GM18526 (cell line): Measurements from ENCODE around the gene CPNE5.

ENCODE experiments used
- POLR2A ChIP-seq: IDR thresholded peaks from 3 replicates; pipeline ENCODE4 v1.6.1; 2011; ENCODE audit not compliant: insufficient read length; ENCODE audit errors: extremely low read depth

CPNE5 gene

DNA sequence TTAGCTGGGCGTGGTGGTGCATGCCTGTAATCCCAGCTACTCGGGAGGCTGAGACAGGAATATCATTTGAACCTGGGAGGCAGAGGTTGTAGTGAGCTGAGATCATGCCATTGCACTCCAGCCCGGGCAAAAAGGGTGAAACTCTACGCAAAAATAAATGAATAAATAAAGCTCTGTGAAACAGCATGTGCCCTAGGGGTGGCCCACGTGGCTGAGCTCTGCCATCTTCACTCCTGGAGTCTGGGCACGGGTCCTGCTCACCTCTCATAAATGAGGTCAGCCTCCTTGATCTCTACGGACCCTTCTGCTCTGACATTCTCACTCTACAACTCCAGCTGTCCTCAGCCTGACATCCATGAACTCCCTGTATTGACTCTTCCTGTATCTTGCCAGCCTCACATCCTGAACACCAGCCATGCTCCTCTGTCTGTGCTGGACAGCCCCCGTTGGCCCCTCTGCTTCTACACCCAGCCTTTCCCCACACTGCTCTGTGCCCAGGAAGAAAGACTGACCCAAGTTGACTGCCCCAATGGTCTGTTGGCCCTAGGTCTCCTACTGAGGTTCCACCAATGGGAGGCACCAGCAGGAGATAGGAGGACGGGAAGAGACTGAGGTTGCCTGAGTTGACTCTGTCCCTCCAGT, 21.9 kb downstream of the CPNE5 start:
- no peak for TF ChIP-seq POLR2A

DNA sequence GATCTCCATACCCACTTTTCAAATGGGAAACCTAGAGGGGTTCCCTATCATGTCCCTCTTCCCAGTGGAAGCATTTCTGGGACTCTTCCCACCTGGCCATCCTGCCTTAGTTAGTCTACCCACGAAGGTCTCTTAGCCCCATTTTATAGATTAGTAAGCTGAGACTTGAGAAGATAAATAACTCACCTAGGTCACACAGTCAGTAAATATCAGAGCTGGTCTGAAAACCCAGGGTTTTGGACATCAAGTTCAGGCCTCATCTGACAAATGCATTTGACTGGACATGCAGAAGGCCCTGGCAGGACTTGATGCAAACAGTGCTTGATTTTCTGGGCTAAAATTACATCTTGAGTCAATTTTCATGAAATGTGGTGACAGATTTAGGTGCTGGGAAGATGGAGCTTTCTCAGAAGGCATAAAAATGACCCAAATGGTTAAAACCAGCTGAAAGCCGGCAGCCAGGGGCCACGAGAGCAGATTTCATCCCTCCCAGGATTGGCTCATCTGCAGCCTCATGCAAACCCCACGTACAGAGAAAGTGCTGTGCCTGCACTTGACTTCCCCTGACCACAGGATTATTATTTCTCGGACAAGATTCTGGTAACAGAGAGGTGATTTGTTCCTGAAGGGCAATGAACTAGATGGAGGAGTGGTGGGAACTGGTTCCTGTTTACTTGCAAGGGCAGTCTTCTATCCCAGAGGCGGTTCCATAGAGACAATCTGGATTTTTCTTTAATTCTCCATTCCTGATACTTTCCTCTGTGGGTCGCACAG, 23.1 kb downstream of the CPNE5 start:
- TF ChIP-seq POLR2A: no peak

DNA sequence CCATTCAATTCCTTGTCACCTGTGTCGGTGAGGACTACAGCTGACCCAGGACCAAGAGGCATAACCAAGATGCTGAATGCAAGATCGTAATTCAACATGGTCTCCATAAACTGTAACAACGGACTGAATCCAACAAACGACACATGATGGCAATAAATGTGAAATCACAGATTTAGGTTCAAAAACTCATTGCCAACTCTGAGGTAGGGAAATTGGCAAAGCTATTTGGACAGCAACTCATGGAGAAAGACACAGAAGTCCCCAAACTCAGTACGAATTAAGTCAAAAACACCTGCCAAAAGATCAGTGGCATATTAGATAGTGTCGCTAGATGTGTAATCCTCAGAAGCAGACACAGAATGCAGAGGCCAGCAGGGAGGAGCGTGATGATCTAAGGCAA, 25.0 kb downstream of the CPNE5 start:
- no peak for TF ChIP-seq POLR2A

DNA sequence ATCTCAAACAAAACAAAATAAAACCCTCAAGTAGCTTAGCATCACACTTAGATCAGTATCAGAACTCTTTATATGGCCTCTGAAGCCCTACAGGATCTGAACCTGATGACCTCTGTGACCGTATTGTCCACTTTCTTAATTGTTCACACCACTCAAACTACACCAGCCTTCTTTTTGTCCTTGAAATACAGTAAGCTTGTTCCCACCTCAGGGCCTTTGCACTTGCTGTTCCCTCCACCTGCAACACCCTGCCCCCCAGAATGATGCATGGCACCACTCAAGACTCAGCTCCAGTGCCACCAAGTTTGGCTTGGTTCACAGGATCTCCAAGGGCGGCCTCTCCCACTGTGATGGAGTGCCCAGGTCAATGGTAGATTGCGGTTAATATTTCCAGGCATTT, 25.7 kb downstream of the CPNE5 start:
- no peak for TF ChIP-seq POLR2A

DNA sequence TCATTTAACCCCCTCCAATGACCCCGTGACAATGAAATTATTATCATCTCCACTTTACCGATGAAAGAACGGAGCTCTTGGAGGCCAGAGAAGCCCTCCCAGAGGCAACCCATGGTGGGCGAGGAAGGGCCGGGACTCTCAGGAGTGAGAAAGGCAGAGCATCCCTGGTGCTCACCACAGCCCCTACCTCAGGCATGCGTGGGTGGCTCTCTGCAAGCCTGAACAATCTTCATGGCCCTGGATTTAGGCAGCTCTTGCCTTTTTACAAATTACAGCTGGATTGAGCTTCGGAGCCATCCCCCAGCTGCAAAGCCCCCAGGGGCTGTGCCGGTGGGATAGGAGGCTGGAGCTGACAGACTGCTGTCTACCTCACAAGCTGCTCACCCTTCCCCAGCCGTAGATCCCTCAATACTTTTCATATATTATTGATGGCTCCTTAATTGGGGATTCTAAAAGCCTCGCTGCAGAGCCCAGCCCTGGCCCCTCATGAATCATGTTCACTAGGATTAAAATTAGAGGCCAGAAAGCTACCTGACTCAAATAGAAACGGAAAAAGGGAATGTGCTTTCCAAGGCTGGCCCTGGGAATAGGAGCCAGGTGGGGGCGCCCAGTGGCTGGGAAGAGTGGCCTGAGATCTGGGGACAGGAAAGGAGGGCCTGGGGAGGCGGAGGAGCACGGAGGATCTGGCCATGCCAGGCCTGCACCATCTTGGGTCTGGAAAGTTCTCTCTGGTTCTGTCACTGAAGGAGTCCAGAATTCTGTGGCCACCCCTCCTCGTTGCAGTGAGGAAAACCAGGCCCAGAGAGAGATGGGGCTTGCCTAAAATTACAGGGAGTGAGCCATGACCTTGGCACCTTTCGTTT, 29.1 kb downstream of the CPNE5 start:
- TF ChIP-seq POLR2A: no peak

DNA sequence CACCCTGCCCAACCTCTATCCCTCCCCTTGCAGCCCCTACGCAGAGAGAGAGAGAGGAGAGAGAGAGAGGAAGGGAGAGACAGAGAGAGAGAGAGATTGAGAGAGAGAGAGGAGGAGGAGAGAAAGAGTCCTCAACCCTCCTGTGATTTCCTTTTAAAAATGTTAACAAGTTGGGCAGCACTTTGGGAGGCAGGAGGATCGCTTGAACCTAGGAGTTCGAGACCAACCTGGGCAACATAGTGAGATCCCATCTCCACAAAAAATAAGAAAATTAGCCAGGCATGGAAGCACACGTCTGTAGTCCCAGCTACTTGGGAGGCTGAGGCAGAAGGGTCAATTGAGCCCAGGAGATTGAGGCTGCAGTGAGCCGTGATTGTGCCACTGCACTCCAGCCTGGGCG, 30.1 kb downstream of the CPNE5 start:
- no peak for TF ChIP-seq POLR2A

DNA sequence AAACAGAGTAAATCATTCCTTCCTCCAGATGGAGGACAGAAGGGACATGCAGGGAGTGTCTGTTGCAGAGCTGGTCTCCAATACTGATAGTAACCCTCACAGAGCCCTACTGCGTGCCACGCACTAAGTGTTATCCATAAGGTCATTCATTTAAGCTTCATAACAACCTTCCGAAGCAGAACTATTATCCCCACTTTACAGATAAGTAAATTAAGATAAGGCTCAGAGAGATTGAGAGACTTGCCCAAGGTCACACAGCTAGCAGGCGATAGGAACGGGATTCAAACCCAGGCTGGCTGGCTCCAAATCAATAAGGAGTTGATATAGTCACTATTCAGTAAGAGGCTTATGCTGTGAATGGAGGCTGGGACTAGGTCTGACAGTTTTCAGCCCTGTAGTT, 30.6 kb downstream of the CPNE5 start:
- no peak for TF ChIP-seq POLR2A

DNA sequence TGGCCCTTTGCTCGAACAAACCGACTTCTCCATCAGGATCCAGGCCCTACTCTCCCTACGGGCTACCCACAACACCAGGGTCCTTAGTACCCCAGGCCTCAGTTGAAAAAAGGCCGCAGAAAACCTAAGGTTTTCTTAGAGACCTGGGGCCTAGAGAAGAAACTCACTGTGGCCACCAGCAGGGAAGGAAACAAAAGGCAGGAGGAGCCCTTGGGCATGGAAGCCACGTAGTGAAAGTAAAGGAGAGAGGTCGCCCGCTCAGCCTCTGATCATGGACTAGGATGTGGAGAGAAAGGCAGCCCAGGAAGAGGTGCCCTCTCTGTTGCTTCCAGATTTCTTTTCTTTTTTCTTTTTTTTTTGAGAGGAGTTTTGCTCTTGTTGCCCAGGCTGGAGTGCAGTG, 31.5 kb downstream of the CPNE5 start:
- no peak for TF ChIP-seq POLR2A

DNA sequence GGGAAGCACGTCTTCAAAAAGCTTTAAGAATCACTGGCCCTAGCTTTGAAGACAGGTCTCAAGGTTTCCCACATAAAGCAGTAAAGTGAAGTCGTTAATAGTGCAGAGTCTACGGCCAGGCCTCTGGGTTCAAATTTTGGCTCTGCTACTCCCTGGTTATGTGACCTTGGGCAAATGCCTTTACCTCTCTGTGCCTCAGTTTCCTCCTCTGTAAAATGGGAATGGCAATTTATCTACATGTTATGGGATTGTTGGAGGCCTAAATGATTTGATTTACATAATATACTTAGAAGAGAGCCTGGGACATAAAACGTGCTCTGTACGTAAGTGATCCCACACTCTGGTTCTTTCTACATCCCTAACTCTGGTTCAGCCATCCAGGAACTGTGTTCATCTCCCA, 32.1 kb downstream of the CPNE5 start:
- no peak for TF ChIP-seq POLR2A

DNA sequence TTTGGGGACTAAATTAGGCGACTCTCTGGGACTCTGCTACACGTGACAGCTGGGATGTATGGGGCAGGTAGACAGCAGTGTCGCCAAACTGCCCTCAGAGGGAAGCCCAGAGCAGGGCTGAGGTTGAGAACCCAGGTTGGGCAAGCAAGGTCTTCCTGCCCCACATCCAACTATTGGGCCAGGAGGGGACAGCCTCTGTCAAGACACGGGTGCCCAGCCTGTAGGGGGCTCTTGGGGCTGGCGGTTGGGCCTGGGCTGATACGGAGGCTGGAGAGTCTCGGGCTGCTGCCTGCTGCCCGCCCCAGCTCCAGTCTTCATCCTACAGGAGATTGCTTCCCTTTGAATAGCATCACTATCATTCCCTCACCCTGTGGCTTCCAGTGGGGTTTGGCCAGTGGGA, 33.3 kb downstream of the CPNE5 start:
- no peak for TF ChIP-seq POLR2A

DNA sequence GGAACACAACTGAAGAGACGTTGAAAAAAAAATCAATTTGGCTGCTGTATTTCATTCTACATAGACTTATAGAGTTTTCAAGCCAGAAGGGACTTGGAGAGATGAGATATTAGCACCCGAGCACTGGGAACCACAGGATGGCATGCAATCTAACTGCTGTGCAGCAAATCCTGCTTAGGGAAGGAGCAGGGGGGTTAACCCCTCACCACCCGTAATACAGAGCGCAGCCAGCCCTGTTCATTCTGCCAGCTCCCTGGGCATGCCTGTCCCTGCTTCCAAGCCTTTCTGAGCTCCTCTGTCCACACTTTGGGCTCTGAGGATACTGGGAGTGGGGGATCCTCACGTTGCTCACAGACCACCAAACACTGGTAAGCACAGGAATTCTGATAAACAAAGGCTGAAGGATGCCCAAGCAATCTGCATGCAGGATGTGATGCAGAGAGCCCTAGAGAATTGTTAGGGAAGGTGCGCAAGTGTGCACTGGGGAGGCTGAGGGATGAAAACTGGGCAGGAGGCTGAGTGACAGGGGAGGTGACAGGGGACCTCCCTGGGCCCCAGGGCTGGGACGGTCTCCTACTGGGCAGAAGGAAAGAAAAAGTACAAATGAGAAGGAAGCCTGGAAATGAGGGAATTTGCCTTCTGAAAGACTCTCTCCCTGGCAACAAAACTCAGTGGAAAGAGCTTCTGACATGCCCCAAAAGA, 34.0 kb downstream of the CPNE5 start:
- TF ChIP-seq POLR2A: no peak

DNA sequence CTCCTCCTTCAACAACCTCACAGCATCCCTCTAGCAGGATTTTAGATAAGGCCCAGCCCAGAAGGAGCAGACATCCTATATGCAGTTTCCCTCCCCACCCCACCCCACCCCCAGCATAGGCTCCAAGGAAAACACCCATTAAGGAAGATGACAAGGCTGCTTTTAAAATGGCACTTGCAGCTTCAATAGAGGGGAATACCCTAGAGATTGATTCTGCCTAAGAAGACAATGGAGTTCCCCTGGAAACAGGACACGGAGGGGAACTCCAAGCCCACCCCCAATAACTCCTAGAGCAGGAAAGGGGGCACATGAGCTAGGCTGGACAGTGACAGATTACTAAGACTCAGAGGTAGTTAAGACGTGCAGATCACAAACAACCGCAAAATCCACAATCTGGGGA, 34.7 kb downstream of the CPNE5 start:
- TF ChIP-seq POLR2A: no peak

DNA sequence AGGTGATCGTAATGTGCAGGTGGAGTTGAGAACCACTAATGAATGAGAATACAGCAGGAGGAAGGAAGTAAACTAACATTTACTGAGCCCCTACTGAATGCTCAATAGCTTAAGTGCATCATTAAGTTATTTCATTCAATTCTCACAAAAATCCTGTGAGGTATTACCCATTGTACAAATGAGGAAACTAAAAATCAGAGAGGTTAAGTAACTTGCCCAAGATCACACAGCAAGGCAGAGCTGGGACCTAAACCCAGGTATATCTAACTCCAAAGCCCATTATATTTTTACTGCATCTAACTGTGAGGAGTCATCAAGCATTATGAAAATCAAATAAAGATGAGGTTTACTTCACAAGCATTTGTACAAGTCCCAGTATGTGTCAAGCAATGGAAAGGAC, 35.3 kb downstream of the CPNE5 start:
- no peak for TF ChIP-seq POLR2A

DNA sequence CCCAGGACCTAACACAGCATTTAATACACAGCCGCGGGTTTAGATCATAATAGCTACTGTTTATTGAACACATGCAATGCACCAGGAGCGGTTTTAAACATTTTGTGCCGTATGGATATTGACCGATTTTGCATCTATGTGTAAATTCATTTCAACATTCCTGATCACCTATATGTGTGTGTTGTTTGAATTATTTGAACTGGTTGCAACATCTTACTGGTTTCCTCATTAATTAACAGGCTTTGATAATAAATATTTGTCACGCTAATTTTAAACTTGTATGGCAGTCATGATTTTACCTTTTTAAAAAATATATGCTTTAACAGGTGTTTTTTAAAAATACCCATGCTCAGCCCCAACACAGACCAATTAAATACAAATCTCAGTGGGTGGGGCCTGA, 35.8 kb downstream of the CPNE5 start:
- no peak for TF ChIP-seq POLR2A
